GM19025 (cell line): ENCODE measurements around the gene GSAP.
"Not testable (repeated sequence)": the region's sequence is repeated elsewhere in the genome, so short reads cannot be mapped to it uniquely, and the experiment has no call there.

Experiments used
- ATAC-seq: cut with Tn5 transposase; IDR thresholded peaks from one replicate; pipeline ENCODE4 v1.9.1; 2021; ENCODE audit warnings: mild to moderate bottlenecking, low read depth, moderate library complexity; ENCODE audit not compliant: unreplicated experiment

The GSAP gene

GRCh38 chr7:77295549-77295948 lies 120.6 kb downstream of the GSAP start:
- no peak for ATAC-seq

DNA sequence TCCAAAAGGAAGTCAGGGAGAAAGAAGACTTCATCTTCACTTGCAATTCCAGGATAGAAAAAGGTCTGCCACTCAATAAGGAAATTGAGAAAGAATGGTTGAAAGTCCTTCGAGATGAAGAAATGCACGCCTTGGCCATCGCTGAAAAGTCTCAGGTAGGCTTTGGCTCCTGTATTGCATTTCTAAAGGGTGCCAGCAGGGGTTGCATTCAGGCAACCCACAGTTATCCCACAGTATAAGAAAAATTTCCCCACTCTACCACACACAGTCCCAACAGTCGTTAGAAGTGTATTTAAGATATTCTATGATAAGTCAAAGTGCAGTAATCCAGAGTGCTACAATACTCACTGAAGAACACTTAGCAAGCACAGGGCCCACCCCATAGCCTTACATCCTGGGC lies 123.1 kb downstream of the GSAP start:
- ATAC-seq: no peak

GRCh38 chr7:77290425-77290824 lies 125.7 kb downstream of the GSAP start:
- no peak for ATAC-seq

GRCh38 chr7:77289387-77289786 lies 126.8 kb downstream of the GSAP start:
- ATAC-seq: no peak

- ATAC-seq: no peak
Observed at GRCh38 chr7:77288676-77289320, 127.4 kb downstream of the GSAP start.

GRCh38 chr7:77284616-77285015 lies 131.5 kb downstream of the GSAP start:
- no peak for ATAC-seq

GRCh38 chr7:77284005-77284404 lies 132.1 kb downstream of the GSAP start:
- no peak for ATAC-seq

GRCh38 chr7:77282897-77283296 lies 133.3 kb downstream of the GSAP start:
- no peak for ATAC-seq

GRCh38 chr7:77281780-77282478 lies 134.2 kb downstream of the GSAP start:
- no peak for ATAC-seq

GRCh38 chr7:77276120-77276519 lies 140.0 kb downstream of the GSAP start:
- no peak for ATAC-seq

GRCh38 chr7:77275663-77276062 lies 140.5 kb downstream of the GSAP start:
- not testable (repeated sequence) for ATAC-seq

DNA sequence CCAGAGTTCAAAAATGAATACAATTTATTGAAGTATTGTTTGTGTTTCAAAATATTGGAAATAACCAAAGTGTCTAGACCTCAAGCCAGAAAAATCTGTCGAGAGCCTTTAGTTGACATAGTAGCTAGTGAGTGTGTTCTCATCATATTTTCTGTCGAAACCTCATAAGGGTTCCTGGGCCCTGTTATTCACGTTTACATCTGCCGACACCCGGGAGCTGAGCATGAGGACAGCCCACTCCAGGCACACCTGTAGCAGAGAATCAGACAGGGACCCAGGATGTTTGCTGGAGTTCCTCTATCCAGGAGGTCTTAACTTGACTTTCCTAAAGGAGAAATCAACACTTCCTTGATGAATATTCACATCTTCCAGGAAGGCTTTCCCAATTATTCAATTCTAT lies 144.4 kb downstream of the GSAP start:
- ATAC-seq: no peak

DNA sequence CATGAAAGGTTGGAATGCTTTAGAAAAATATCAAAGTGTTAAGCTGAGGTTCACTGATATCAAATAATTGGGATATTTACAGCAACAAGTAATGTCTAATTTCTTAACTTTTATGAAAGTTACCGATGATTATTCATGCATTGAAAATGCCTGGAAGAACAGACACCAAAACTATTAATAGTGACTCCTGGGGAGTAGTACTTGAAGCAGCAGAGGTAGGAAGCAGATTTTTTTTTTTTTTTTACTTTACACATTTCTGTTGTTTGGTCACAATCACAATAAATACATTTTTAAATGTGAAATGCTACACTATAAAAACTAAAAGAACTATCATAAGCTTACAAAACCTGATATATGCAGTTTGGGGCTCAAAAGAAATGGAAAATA lies 146.1 kb downstream of the GSAP start:
- ATAC-seq: no peak

DNA sequence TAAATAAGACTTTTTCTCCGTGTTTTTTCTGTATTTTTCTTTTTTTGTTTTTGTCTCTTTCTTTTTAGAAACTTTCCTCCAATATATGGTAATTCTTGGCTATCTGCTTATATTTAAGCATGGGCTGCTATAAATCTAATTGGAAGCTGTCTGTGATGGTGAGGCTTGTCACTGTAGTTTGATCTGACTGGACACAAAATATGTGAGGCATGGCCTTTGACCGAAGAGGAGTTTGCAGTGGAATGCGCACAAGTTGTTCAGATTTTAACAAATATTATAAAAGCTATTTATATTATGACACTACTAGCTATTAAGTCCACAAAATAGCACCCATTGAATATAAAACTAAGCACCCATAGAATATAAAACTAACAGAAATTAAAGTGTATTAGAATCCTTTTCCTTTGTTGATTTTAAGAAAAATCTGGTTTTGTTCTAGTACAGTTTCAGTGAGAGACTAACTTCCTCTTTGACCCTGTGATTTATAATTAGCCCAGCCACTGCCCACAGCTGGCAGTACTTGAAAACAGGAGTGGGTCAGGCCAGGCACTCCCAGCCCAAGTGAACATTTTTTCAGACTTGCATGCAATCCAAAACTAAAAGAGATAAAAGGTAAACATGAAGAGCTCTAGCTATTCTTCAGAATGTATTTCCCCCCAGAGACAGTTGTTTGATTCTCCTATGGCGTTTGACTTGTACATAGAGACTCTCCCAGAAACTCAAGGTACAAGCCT lies 146.6 kb downstream of the GSAP start:
- peak; percentile 66 for ATAC-seq

DNA sequence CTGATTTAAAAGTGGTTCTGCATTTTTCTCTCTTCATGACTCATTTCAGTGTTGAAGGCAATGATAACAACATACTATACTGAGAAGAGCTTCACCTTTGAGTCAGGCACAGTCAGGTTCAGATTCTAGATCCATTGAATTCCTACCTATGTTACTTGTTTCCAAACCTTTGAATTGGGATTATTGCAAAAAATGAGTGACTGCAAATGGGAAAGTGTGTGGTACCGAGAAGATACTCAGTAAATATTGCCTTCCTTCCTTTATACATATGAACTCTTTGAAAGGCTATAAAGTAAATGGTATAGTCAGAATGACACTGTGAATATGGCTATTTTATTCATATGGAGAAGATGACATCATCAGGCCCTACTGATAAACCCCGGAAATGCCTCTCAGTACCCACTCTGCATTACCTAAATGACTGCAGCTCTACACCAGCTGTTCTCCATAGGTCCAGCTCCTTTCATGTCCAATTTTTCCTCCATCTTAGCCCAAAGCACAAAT lies 149.8 kb downstream of the GSAP start:
- peak; percentile 86 for ATAC-seq

DNA sequence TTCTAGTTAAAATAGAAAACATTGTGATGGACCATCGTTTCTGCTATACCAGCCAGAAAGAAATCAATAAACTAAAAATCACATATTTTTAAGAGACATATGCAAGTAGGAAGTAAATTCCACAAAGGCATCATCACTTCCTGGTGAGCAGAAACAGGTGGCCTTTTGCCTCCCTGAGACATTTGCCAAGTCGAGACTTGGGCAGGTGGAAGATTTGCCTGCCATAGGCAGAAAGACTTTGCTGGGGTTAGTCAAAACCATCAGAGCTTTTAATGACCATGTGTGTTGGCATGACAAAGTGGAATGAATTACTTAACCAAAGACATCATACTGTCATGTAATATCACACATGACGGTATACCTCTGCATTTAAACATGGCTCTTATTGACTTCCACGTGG lies 150.5 kb downstream of the GSAP start:
- ATAC-seq: no peak

DNA sequence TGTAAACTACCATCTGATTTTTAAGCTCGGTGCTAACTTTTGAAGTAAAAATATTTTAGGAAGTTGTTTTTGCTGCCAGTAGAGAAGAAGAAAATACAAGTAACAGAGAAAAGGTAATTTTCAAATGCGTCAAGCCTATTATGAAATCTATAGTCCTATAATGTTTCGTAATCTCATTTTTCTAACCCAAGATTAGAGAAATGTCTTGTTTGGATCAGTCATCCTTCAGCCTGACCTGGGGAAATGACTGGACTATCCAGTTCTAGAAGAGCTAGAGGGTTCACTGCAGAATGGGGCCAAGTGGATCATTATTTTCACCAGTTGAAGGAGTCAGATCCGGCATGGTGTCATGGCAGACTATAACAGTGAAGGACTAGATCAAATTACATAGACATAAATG lies 153.8 kb downstream of the GSAP start:
- no peak for ATAC-seq
